Spleen (tissue), 7 donors: ENCODE measurements around the gene CENPT.

Experiments used
- POLR2A ChIP-seq, 3 donors: fragments of 450-650 bp; IDR thresholded peaks; one replicate each; pipeline ENCODE4 v1.5.1; 2017; ENCODE audit warnings: antibody characterized with exemption in 3 of 3, mild to moderate bottlenecking in 1 of 3
- POLR2AphosphoS5 ChIP-seq, 3 donors: sonication (generic); formaldehyde crosslinking; IDR thresholded peaks; one replicate each; pipeline ENCODE4 v1.5.1; 2017; ENCODE audit warnings: antibody characterized with exemption in 3 of 3
- TF ChIP-seq, protein P1 (sequence below), 11 experiments: fragments of 200-600 bp in 7 of 11; fragments of 450-650 bp in 4 of 11; sonication (generic) in 4 of 11; IDR thresholded peaks in 8 of 11; conservative IDR thresholded peaks in 3 of 11; 1 replicate in 7 of 11; 2 replicates in 4 of 11; pipeline versions ENCODE4 v1.4.0 to v1.8.0; 2016 to 2021; ENCODE audit warnings: antibody characterized with exemption in 11 of 11, inconsistent platforms in 4 of 11, mild to moderate bottlenecking in 1 of 11
- donor health status: DM: no; HTN: no; CAD: no; lungs with moderate emphysema.
- donor health status: DM: no; HTN: no; CAD: no.
- donor health status: DM: no; HTN: no; CAD: no.

DNA sequence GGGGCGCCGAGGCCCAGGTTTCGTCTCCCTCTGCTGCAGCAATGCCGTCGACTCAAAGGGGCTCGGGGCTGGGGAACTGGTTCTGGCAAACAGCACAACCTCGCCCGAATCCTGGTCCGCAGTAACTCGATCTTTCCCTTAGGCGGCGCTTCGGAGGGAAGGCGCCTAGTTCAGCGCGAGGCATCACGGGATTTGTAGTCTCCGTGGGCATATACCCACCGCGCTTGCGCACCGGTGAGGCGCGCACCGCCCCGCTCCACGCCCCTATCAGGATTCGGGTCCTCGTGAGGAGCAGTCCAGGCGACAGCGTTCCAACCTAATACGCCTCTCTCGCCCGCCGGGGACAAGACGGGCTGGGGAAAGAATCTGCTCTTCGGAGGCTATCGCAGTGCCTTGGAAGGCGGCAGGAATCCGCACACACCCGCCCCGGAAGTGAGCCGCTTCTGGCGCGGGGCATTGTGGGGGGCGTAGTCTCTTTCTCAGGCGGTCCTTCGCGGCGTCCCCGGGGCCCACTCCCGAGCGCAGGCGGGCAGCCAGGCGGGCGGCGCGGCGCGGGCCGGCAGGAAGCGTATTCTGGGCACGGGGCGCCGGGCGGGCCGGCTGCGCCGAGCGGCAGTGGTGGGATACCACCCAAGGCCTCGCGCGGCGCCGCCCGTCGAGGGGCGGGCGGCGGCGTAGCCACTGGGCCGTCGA, 5.5 kb downstream of the CENPT start, which contains the start of gene THAP11:
- TF ChIP-seq, protein P1, sequence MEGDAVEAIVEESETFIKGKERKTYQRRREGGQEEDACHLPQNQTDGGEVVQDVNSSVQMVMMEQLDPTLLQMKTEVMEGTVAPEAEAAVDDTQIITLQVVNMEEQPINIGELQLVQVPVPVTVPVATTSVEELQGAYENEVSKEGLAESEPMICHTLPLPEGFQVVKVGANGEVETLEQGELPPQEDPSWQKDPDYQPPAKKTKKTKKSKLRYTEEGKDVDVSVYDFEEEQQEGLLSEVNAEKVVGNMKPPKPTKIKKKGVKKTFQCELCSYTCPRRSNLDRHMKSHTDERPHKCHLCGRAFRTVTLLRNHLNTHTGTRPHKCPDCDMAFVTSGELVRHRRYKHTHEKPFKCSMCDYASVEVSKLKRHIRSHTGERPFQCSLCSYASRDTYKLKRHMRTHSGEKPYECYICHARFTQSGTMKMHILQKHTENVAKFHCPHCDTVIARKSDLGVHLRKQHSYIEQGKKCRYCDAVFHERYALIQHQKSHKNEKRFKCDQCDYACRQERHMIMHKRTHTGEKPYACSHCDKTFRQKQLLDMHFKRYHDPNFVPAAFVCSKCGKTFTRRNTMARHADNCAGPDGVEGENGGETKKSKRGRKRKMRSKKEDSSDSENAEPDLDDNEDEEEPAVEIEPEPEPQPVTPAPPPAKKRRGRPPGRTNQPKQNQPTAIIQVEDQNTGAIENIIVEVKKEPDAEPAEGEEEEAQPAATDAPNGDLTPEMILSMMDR (IDR thresholded peaks at IDR 0.05 in 8 of 11, conservative IDR thresholded peaks at IDR 0.05 in 3 of 11) = peak; percentile 87 to 98 (median 94)
- TF ChIP-seq POLR2A (IDR thresholded peaks at IDR 0.05) (peak in 2 of 3 donors; percentile 10 to 51), POLR2AphosphoS5 (IDR thresholded peaks at IDR 0.05) (peak; percentile 82 to 90 (median 84))
